AG09309 (cell line): ENCODE results near the gene YY1AP1.
A peak's percentile ranks its signal among the peaks of the same experiment; 100 is the strongest.
"Not testable (repeated sequence)": the region's sequence is repeated elsewhere in the genome, so short reads cannot be mapped to it uniquely, and the experiment has no call there.

Experiments used
- DNase-seq: peaks from one replicate; pipeline ENCODE4 v3.0.0-alpha.2; 2010; ENCODE audit warnings: low read depth
- H3K4me3 ChIP-seq: 2 replicates; pipeline ENCODE4 v1.5.1; 2011; ENCODE audit warnings: mild to moderate bottlenecking, low read depth, low read length, moderate library complexity; ENCODE audit not compliant: control insufficient read depth
- TF ChIP-seq, protein P1 (sequence below): IDR thresholded peaks from 2 replicates; pipeline ENCODE4 v1.5.1; 2011; ENCODE audit warnings: mild to moderate bottlenecking, low read depth, low read length, inconsistent platforms; ENCODE audit not compliant: insufficient read depth, control insufficient read depth; ENCODE audit errors: missing control alignments

YY1AP1 gene

DNA sequence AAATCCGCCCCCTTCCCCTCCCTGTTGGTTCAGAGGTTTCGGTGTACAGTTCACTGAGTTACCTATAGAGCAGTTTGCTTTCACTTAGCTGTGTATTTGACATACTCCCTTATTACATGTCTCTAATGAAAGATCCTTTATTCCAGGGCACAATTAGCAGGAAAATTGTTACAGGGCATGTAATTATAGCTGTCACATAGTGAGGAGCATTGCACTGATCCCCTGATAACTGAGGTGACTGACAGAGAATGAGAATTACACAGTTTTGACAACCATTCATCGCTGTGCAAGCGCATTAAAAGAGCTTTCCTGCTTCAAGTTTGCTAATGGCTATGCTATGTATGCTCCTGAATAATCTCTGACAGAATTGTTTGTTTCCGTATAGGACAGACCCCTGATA, 27.2 kb upstream of the YY1AP1 start:
- H3K4me3 ChIP-seq = no peak overlapping the region
- TF ChIP-seq, protein P1, sequence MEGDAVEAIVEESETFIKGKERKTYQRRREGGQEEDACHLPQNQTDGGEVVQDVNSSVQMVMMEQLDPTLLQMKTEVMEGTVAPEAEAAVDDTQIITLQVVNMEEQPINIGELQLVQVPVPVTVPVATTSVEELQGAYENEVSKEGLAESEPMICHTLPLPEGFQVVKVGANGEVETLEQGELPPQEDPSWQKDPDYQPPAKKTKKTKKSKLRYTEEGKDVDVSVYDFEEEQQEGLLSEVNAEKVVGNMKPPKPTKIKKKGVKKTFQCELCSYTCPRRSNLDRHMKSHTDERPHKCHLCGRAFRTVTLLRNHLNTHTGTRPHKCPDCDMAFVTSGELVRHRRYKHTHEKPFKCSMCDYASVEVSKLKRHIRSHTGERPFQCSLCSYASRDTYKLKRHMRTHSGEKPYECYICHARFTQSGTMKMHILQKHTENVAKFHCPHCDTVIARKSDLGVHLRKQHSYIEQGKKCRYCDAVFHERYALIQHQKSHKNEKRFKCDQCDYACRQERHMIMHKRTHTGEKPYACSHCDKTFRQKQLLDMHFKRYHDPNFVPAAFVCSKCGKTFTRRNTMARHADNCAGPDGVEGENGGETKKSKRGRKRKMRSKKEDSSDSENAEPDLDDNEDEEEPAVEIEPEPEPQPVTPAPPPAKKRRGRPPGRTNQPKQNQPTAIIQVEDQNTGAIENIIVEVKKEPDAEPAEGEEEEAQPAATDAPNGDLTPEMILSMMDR = no peak
- no peak for DNase-seq

DNA sequence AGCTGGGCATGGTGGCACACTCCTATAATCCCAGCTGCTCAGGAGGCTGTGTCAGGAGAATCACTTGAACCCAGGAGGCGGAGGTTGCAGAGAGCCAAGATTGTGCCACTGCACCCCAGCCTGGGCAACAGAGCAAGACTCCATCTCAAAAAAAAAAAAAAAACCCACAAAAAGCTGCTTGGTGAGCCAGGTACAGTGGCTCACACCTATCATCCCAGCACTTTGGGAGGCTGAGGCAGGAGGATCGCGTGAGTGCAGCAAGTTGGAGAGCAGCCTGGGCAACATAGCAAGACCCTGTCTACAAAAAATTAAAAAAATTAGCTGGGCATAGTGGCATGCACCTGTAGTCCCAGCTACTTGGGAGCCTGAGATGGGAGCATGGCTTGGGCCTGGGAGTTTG, 26.5 kb upstream of the YY1AP1 start:
- not testable (repeated sequence) for H3K4me3 ChIP-seq, DNase-seq

DNA sequence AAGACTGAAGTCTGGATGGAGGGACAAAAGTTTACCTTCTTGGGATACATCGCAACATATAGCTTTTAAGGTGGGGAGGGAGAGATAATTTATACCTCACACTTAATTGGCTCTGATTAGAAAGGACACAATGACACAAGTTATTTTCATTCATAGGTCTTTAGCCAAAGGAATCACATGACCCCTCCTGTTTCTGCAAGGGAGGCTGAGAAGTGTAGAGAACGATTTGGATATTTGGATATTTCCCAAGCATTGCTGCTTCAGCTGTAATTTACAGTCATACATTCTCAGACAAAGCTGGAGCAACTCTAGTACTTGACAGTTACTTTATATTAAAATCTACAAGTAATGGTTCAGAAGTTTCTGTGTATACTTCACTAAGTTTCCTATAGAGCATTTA, 24.5 kb upstream of the YY1AP1 start:
- no peak for DNase-seq
- H3K4me3 ChIP-seq = no peak overlapping the region
- TF ChIP-seq, protein P1 = no peak

DNA sequence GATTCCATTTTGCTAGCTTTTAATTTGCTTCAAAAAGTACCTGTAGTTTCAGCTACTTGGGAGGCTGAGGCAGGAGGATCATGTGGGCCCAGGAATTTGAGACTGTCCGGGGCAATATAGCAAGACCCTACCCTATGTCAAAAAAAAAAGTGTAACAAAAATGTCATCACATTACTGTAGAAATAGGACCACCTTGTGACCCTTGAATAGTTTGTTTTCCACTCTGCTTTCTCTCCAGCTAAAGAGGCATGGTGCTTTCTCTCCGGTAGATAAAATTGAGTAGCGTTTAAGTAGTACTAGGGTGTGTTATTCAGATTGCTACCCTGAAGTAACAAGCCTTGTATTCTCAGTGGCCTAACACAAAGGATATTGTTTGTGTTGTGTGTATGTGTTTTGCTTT, 24.1 kb upstream of the YY1AP1 start:
- not testable (repeated sequence) for DNase-seq

GRCh38 chr1:155711457-155711856, 22.9 kb upstream of the YY1AP1 start:
- DNase-seq, H3K4me3 ChIP-seq: not testable (repeated sequence)

More for the DNA sequence above, 24.1 kb upstream of the YY1AP1 start:
- TF ChIP-seq, protein P1 = peak; percentile 15
- H3K4me3 ChIP-seq = not testable (repeated sequence)

DNA sequence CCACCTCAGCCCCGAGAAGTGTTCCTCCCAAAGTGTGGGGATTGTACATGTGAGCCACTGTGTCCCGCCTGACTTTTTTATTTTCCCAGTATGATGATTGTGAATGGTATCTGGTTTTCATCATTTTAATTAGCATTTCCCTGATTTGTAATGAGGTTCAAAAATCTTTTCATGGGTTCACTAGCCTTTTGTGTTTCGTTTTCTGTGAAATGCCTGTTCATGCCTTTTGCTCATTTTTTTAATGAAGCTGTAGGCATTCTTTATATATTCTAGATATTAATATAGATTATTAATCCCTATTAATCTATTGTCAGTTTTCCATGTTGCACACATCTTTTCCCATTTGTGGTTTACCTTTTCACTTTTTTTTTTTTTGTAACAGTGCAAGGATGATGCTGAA, 20.8 kb upstream of the YY1AP1 start:
- TF ChIP-seq, protein P1 = no peak
- no peak for DNase-seq
- no peak overlapping the region for H3K4me3 ChIP-seq

- TF ChIP-seq, protein P1 = no peak
- no peak overlapping the region for H3K4me3 ChIP-seq
- DNase-seq = no peak
Measured at GRCh38 chr1:155706139-155706538, 17.6 kb upstream of the YY1AP1 start.

DNA sequence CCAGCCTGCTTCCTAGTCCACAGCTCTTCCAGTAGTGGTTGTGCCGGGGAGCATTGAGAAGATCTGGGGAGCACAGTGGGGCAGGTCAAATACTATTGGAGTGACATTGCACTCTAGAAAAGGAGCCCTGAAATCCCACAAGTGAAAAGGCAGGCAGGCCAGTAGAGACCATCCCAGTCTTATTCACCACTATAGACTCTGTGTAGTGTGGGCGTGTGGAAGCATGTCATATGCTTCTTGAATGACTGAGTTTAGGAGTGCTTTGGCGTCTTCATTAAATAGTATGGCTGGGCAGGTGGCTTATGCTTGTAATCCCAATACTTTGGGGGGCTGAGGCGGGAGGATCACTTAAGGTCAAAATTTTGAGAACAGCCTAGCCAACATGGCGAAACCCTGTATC, 15.8 kb upstream of the YY1AP1 start:
- H3K4me3 ChIP-seq, DNase-seq: not testable (repeated sequence)
